Testis (tissue), 2 donors: ENCODE measurements around the gene PEPD.
A peak's percentile ranks its signal among the peaks of the same experiment; 100 is the strongest.

Experiments
- POLR2A ChIP-seq: fragments of 450-650 bp; IDR thresholded peaks from one replicate; pipeline ENCODE4 v1.6.1; 2017; ENCODE audit warnings: antibody characterized with exemption, mild to moderate bottlenecking, moderate library complexity
- TF ChIP-seq, protein P1 (sequence below), 3 experiments: fragments of 450-650 bp in 2 of 3; fragments of 200-600 bp in 1 of 3; sonication (generic) in 1 of 3; IDR thresholded peaks; one replicate each; pipeline ENCODE4 v1.5.1; 2016 to 2019; ENCODE audit warnings: antibody characterized with exemption in 3 of 3, mild to moderate bottlenecking in 2 of 3, moderate library complexity in 1 of 3

DNA sequence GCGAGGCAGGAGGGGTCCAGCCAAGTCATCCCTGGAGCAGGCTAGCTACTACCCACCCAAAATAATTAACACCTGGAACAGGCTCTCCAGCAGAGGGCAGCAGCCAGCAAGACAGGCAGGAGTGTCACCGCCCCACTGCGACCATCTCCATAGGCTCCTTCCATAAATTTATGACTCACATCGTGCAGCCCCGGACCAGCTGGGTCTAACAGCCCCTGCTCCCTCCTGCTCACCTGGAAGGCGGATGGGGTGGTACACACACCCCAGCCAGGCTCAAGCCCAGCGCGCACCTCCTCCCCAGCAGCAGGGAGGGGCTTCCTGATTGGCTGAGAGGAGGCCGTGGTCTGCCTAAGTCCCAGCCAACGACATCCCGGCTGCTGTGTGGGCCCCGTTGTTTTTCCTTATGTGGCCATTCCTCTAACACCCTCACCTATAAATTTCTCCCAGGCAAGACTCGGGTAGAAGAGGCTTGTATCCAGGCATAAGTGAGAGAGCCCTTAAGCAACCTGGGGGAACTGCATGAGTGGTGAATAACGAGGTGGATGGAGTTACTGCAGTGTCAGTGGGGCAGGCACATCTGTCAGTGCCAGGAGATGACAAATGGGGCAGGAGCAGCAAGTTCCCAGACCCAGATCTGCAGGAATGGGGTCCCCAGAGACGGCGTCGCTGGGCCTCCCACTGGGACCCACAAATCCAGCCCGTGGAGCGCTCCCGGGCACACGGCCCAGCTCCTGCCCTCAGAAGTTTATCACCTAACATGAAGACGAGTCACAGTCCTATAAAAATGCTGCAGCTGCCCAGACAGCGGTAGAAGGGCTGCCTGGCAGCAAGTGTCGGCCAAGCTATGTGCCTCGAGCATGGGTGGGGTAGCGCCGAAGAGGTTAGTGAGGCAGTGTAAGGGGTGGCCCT lies 105.0 kb downstream of the PEPD start:
- TF ChIP-seq, protein P1, sequence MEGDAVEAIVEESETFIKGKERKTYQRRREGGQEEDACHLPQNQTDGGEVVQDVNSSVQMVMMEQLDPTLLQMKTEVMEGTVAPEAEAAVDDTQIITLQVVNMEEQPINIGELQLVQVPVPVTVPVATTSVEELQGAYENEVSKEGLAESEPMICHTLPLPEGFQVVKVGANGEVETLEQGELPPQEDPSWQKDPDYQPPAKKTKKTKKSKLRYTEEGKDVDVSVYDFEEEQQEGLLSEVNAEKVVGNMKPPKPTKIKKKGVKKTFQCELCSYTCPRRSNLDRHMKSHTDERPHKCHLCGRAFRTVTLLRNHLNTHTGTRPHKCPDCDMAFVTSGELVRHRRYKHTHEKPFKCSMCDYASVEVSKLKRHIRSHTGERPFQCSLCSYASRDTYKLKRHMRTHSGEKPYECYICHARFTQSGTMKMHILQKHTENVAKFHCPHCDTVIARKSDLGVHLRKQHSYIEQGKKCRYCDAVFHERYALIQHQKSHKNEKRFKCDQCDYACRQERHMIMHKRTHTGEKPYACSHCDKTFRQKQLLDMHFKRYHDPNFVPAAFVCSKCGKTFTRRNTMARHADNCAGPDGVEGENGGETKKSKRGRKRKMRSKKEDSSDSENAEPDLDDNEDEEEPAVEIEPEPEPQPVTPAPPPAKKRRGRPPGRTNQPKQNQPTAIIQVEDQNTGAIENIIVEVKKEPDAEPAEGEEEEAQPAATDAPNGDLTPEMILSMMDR (IDR thresholded peaks at IDR 0.05): peak in 2 of 3 experiments; percentile 34 to 45
- TF ChIP-seq POLR2A: no peak
